Bronchial epithelial cell (primary cell): ENCODE results near the gene SYNRG. TPM values are rescaled to one million over a fixed set of nuclear protein-coding genes. Genes with fewer than 3 reads are reported as not detected.

ENCODE experiments used
- DNase-seq: peaks from one replicate; pipeline ENCODE4 v3.0.0-alpha.2; 2010; ENCODE audit warnings: low read depth
- FAIRE-seq: peaks from 2 replicates; lab custom pipeline; 2011; peaks lifted over from hg19 to GRCh38; lab: Jason Lieb, UNC
- H3K27me3 ChIP-seq: 2 replicates; pipeline ENCODE4 v1.5.1; 2011; ENCODE audit warnings: low read length; ENCODE audit not compliant: control insufficient read depth, insufficient read depth
- H3K36me3 ChIP-seq: 2 replicates; pipeline ENCODE4 v1.5.1; 2011; ENCODE audit warnings: low read length; ENCODE audit not compliant: control insufficient read depth, insufficient read depth
- H3K4me3 ChIP-seq: 2 replicates; pipeline ENCODE4 v1.5.1; 2011; ENCODE audit warnings: mild to moderate bottlenecking, low read depth, low read length, control low read depth
- CTCF ChIP-seq: IDR thresholded peaks from 2 replicates; pipeline ENCODE4 v1.5.1; 2011; ENCODE audit warnings: mild to moderate bottlenecking, moderate library complexity, low read length, control low read depth, inconsistent platforms; ENCODE audit not compliant: insufficient read depth, severe bottlenecking
- total RNA-seq: library from RNA; depleted of rRNA; stranded (reverse); fragments of >200 nt; gene quantifications from 2 replicates; pipeline ENCODE4 v1.2.1, GENCODE V29; 2014

The SYNRG gene, protein sequence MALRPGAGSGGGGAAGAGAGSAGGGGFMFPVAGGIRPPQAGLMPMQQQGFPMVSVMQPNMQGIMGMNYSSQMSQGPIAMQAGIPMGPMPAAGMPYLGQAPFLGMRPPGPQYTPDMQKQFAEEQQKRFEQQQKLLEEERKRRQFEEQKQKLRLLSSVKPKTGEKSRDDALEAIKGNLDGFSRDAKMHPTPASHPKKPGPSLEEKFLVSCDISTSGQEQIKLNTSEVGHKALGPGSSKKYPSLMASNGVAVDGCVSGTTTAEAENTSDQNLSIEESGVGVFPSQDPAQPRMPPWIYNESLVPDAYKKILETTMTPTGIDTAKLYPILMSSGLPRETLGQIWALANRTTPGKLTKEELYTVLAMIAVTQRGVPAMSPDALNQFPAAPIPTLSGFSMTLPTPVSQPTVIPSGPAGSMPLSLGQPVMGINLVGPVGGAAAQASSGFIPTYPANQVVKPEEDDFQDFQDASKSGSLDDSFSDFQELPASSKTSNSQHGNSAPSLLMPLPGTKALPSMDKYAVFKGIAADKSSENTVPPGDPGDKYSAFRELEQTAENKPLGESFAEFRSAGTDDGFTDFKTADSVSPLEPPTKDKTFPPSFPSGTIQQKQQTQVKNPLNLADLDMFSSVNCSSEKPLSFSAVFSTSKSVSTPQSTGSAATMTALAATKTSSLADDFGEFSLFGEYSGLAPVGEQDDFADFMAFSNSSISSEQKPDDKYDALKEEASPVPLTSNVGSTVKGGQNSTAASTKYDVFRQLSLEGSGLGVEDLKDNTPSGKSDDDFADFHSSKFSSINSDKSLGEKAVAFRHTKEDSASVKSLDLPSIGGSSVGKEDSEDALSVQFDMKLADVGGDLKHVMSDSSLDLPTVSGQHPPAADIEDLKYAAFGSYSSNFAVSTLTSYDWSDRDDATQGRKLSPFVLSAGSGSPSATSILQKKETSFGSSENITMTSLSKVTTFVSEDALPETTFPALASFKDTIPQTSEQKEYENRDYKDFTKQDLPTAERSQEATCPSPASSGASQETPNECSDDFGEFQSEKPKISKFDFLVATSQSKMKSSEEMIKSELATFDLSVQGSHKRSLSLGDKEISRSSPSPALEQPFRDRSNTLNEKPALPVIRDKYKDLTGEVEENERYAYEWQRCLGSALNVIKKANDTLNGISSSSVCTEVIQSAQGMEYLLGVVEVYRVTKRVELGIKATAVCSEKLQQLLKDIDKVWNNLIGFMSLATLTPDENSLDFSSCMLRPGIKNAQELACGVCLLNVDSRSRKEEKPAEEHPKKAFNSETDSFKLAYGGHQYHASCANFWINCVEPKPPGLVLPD (N-terminal part only)
- 4.7 and 6.7 TPM in 2 replicates for total RNA-seq

DNA sequence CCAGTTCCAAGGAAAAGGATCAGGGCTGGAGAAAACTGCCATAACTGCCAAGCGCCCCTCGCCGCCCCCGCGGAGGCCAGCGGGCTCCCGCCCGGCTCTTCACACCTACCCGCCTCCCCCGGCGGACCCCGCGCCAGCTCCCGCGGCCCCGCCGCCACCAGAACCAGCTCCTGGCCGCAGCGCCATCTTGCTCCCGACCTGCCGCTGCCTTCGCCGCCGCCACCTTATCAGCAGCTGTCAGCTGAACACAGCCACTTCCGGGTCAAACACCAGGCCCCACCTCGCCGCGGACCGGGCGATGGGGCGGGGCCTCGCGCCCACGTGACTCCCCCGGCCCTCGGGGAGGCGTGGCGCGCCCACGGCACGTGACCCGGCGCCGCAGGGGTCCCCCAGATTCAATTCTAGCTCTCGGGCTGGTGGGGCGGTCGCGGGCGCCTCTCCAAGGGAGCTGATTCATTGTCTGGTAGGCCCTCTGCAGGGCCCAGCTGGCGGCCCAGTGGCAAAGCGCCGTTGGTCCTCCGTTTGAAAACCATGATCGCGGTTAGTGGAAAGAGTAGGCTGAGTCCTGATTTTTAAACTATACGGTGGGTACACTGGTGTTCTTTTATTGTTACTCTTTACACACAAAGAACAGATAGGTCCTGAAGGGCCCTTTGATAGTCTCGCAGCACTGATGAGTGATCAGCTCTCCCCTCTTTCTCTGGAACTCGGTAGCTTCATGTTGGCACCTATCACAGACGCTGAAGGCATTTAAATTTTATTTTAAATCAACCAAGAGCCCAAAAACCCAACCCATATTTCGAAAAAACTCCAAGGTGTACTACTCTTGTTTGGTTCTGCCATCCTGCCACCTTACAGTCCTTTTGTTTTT is at the start of gene SYNRG:
Gene SYNRG (minus strand): TSS at position 249 of the 871 bp plus-strand sequence. CDS start 63 bp downstream, at position 186.
- peak; percentile 16 for TF ChIP-seq CTCF
- Histone ChIP-seq H3K27me3 (no peaks in the 10 kb centered on the region), H3K4me3 (peak within 1 kb of the TSS; percentile 84), H3K36me3 (no peaks in the 10 kb centered on the region)
- DNase-seq (peak; percentile 78), FAIRE-seq (no peak)

DNA sequence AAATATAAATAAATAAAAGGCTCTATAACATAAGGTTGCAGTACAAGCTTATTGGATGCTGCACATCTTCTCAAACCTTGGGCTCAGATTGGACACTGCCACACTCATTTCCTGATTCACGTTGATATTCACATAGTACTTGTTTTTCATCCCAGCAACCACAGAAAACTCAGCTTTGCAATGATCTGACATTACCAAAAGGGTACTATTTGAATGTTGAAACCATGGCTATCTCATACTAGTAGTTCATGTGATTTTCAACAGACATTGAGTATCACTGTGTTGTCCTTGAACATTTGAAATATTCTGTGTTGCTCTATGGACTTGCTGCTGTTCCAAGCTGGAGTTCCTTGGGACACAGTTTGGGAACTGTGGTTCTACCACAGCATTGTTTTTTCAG is 48.0 kb upstream of the SYNRG start:
- Histone ChIP-seq H3K36me3 (no peaks in the 10 kb centered on the region), H3K4me3 (no peak overlapping the region), H3K27me3 (no peaks in the 10 kb centered on the region)
- no peak for FAIRE-seq
- DNase-seq = no peak
- TF ChIP-seq CTCF = no peak

GRCh38 chr17:37651849-37652248 is 42.6 kb upstream of the SYNRG start:
- H3K36me3 ChIP-seq = no peaks in the 10 kb centered on the region
- H3K4me3 ChIP-seq = no peak overlapping the region
- FAIRE-seq (no peak), DNase-seq (no peak)
- no peak for TF ChIP-seq CTCF
- H3K27me3 ChIP-seq = no peaks in the 10 kb centered on the region

DNA sequence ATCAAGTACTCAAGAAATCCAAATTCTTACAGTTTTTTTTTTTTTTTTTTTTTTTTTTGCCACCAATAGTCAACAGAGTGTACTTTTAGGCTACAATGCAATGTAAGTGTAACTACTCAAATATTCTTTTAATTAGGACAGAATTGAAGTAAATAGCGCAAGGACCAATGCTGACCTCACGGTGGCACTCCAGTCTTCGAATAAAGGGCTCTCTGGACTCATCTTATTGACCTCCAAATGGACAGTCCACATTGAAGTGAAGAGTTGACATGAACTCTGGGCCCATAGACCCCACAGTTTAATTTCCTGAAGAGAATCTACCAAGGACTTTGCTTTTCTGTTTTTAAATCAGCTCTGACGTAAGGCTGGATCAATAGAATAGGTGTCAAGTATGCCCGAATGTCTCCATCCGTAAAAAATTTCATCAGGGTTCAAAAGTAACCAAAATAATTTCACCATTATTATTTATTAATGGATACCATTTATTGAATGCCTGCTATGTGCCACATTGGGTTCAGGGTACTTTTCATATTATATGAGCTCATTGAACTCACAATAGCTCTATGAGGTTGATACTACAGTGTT is 41.3 kb upstream of the SYNRG start:
- no peaks in the 10 kb centered on the region for H3K27me3 ChIP-seq
- DNase-seq (peak; percentile 40), FAIRE-seq (no peak)
- no peak overlapping the region for H3K4me3 ChIP-seq
- no peaks in the 10 kb centered on the region for H3K36me3 ChIP-seq
- peak; percentile 51 for TF ChIP-seq CTCF

DNA sequence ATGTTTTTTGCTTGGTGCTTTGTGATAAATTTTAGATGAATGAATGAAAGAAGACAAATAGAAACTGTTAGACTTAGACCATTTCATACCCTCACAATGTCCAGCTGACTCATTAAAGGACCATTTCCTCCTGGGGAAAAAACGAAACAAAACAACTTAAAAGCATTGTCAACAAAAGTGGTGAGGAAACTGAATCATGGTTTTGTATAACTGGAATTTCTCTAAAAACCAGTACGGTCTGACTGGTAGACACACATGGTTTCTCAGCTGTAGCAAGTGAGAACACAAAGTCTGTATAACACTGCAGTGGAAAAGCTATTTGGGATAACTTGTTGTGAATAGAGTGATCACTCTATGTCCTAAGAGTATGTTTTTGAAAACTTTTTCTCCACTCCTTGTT is 39.3 kb upstream of the SYNRG start:
- FAIRE-seq = no peak
- no peaks in the 10 kb centered on the region for H3K27me3 ChIP-seq

More for the DNA sequence above, 39.3 kb upstream of the SYNRG start:
- Histone ChIP-seq H3K36me3 (no peaks in the 10 kb centered on the region), H3K4me3 (no peak overlapping the region)
- peak; percentile 85 for DNase-seq
- no peak for TF ChIP-seq CTCF
